Bronchial epithelial cell (primary cell): Measurements from ENCODE around the gene ACSL5. TPM values are rescaled to one million over a fixed set of nuclear protein-coding genes. Genes with fewer than 3 reads are reported as not detected.
"Not testable (repeated sequence)": the region's sequence is repeated elsewhere in the genome, so short reads cannot be mapped to it uniquely, and the experiment has no call there.

Source experiments
- DNase-seq: peaks from one replicate; pipeline ENCODE4 v3.0.0-alpha.2; 2010; ENCODE audit warnings: low read depth
- FAIRE-seq: peaks from 2 replicates; lab custom pipeline; 2011; peaks lifted over from hg19 to GRCh38; lab: Jason Lieb, UNC
- H3K27me3 ChIP-seq: 2 replicates; pipeline ENCODE4 v1.5.1; 2011; ENCODE audit warnings: low read length; ENCODE audit not compliant: control insufficient read depth, insufficient read depth
- H3K36me3 ChIP-seq: 2 replicates; pipeline ENCODE4 v1.5.1; 2011; ENCODE audit warnings: low read length; ENCODE audit not compliant: control insufficient read depth, insufficient read depth
- H3K4me3 ChIP-seq: 2 replicates; pipeline ENCODE4 v1.5.1; 2011; ENCODE audit warnings: mild to moderate bottlenecking, low read depth, low read length, control low read depth
- CTCF ChIP-seq: IDR thresholded peaks from 2 replicates; pipeline ENCODE4 v1.5.1; 2011; ENCODE audit warnings: mild to moderate bottlenecking, moderate library complexity, low read length, control low read depth, inconsistent platforms; ENCODE audit not compliant: insufficient read depth, severe bottlenecking
- total RNA-seq: library from RNA; depleted of rRNA; stranded (reverse); fragments of >200 nt; gene quantifications from 2 replicates; pipeline ENCODE4 v1.2.1, GENCODE V29; 2014

Gene ACSL5
- total RNA-seq, 1 donor from 2014 or later = under 0.01 TPM

- no peak for TF ChIP-seq CTCF
- no peaks in the 10 kb centered on the region for H3K27me3 ChIP-seq
- no peak for DNase-seq
- peaks cover 4% of the 10 kb centered on the region for H3K36me3 ChIP-seq
- no peak overlapping the region for H3K4me3 ChIP-seq
- FAIRE-seq = no peak
Observed at GRCh38 chr10:112448888-112449287, 75.0 kb downstream of the ACSL5 start.

GRCh38 chr10:112454910-112455779 is 81.2 kb downstream of the ACSL5 start:
- Histone ChIP-seq H3K27me3 (no peaks in the 10 kb centered on the region), H3K36me3 (no peaks in the 10 kb centered on the region), H3K4me3 (no peak overlapping the region)
- DNase-seq = no peak
- TF ChIP-seq CTCF = no peak
- no peak for FAIRE-seq

- H3K27me3 ChIP-seq = no peaks in the 10 kb centered on the region
- DNase-seq = no peak
- H3K4me3 ChIP-seq = no peak overlapping the region
- H3K36me3 ChIP-seq = no peaks in the 10 kb centered on the region
- no peak for FAIRE-seq
- no peak for TF ChIP-seq CTCF
Observed at GRCh38 chr10:112456533-112456932, 82.6 kb downstream of the ACSL5 start.

- no peak for TF ChIP-seq CTCF
- Histone ChIP-seq H3K4me3 (no peak overlapping the region), H3K36me3 (no peaks in the 10 kb centered on the region), H3K27me3 (no peaks in the 10 kb centered on the region)
- no peak for DNase-seq
- no peak for FAIRE-seq
Observed at GRCh38 chr10:112460366-112460765, 86.5 kb downstream of the ACSL5 start.

GRCh38 chr10:112461029-112461887 is 87.3 kb downstream of the ACSL5 start:
- Histone ChIP-seq H3K4me3 (no peak overlapping the region), H3K36me3 (peaks cover 2% of the 10 kb centered on the region), H3K27me3 (no peaks in the 10 kb centered on the region)
- DNase-seq (peak; percentile 73), FAIRE-seq (no peak)
- no peak for TF ChIP-seq CTCF

- not testable (repeated sequence) for FAIRE-seq
Observed at GRCh38 chr10:112464074-112464473, 90.2 kb downstream of the ACSL5 start.

More at GRCh38 chr10:112464074-112464473, 90.2 kb downstream of the ACSL5 start:
- not testable (repeated sequence) for H3K4me3 ChIP-seq, H3K27me3 ChIP-seq, H3K36me3 ChIP-seq, DNase-seq
